ENCODE data around the gene NT5C3B.

The NT5C3B gene

DNA sequence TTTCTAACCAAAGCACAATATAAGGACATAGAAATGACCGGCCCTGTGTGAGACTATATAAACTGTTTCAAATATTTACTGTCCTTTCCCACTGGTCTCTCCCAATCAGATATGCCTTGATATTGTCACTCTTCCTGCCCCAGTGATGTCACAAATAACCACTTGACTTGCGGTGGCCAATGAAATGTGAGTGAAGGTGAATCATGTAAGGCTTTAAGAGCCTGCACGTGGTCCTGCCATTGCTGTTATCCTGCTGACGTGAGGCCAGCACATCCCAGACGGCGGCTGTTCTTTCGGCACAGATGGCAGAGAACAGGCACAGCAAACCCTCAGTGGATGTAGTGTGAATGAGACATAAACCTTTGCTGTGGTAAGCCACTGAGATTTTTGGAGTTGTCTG lies 34.6 kb upstream of the NT5C3B start:
- no peak for DNase-seq (ENCODE audit: extremely low read depth, low read depth)
- TF ChIP-seq, protein P1, sequence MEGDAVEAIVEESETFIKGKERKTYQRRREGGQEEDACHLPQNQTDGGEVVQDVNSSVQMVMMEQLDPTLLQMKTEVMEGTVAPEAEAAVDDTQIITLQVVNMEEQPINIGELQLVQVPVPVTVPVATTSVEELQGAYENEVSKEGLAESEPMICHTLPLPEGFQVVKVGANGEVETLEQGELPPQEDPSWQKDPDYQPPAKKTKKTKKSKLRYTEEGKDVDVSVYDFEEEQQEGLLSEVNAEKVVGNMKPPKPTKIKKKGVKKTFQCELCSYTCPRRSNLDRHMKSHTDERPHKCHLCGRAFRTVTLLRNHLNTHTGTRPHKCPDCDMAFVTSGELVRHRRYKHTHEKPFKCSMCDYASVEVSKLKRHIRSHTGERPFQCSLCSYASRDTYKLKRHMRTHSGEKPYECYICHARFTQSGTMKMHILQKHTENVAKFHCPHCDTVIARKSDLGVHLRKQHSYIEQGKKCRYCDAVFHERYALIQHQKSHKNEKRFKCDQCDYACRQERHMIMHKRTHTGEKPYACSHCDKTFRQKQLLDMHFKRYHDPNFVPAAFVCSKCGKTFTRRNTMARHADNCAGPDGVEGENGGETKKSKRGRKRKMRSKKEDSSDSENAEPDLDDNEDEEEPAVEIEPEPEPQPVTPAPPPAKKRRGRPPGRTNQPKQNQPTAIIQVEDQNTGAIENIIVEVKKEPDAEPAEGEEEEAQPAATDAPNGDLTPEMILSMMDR (IDR thresholded peaks at IDR 0.05; ENCODE audit: low read depth, low read length): no peak

- DNase-seq (ENCODE audit: extremely low read depth, low read depth): no peak
- TF ChIP-seq, protein P1 (IDR thresholded peaks at IDR 0.05; ENCODE audit: low read depth, low read length): no peak
These were observed 34.1 kb upstream of the NT5C3B start for GRCh38 chr17:41870097-41870496.

- TF ChIP-seq, protein P1 (IDR thresholded peaks at IDR 0.05; ENCODE audit: low read depth, low read length): no peak
- no peak for DNase-seq (ENCODE audit: extremely low read depth, low read depth)
These were observed 33.4 kb upstream of the NT5C3B start for GRCh38 chr17:41869426-41869825.

- TF ChIP-seq, protein P1 (IDR thresholded peaks at IDR 0.05; ENCODE audit: low read depth, low read length): no peak
- DNase-seq (ENCODE audit: extremely low read depth, low read depth): no peak
These were observed 32.5 kb upstream of the NT5C3B start for GRCh38 chr17:41868568-41868967.

DNA sequence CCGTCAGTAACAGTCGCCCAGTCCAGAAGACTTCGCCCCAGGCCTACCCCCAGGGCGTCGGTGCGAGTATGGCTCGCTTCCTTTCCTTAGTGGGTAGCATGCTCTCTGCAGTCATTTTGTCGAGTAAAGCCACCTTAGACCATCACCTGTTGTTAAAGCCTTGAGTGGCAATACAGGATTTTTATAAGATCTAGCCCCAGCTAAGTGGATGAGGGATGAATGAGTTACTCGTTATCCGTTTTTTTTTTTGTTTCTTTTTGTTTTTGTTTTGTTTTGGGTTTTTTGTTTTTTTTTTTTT lies 29.5 kb upstream of the NT5C3B start:
- no peak for DNase-seq (ENCODE audit: extremely low read depth, low read depth)
- TF ChIP-seq, protein P1 (IDR thresholded peaks at IDR 0.05; ENCODE audit: low read depth, low read length): no peak; the same call in 1 of the 2 replicates

GRCh38 chr17:41864836-41865595 lies 29.0 kb upstream of the NT5C3B start, which contains the start of gene KLHL11:
Gene KLHL11 (minus strand): TSS chr17:41865423. CDS start chr17:41865370, 53 bp downstream.
- TF ChIP-seq, protein P1 (IDR thresholded peaks at IDR 0.05; ENCODE audit: low read depth, low read length): no peak
- peak; percentile 52 for DNase-seq (ENCODE audit: extremely low read depth, low read depth)

DNA sequence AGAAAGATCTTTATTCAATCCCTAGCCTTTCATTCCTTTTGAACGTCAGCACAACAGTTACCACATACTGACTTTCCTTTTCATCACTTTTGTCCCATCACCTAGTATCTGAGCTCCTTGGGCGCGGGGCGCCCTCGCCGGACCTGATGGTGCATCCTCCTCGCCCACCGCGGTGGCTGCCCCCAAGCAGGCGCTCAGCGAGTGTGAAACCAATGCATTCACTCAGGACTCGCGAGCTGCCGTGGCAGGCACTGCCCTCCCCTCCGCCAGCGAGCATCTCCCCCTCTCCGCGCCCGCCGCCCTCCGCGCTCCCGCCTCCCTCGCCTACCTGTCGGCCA lies 28.4 kb upstream of the NT5C3B start:
- TF ChIP-seq, protein P1 (IDR thresholded peaks at IDR 0.05; ENCODE audit: low read depth, low read length): no peak
- DNase-seq (ENCODE audit: extremely low read depth, low read depth): no peak
